Dermis blood vessel endothelial cell (primary cell): Measurements from ENCODE around the gene NOX5. TPM values are rescaled to one million over a fixed set of nuclear protein-coding genes. Genes with fewer than 3 reads are reported as not detected.
"Not testable (repeated sequence)": the region's sequence is repeated elsewhere in the genome, so short reads cannot be mapped to it uniquely, and the experiment has no call there.

Experiments used
- DNase-seq: peaks from one replicate; pipeline ENCODE4 v3.0.0; 2010
- total RNA-seq: library from RNA; depleted of rRNA; stranded (reverse); fragments of >200 nt; gene quantifications from 2 replicates; pipeline ENCODE4 v1.2.3, GENCODE V29; 2014

Gene NOX5
- total RNA-seq, 1 donor from 2014 or later: under 0.01 TPM

DNA sequence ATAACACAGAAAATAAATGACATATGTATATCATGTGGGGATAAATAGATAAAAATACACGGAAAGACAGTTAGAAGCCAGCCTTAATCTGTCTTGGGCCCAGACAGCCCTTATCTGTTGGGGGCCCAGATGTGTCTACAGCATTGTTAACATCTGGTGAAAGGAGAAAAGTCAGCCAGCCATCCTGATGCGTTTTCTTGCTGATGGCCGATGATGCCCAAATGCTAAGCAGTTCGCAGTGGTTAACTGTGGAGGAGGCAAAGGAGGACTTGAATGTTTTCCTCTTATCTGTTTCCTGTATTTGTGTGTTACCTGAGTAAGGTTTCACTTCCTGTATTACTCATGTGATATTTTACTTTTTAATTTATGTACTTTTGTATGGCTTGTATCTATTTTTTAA lies 46.2 kb downstream of the NOX5 start:
- DNase-seq: no peak

DNA sequence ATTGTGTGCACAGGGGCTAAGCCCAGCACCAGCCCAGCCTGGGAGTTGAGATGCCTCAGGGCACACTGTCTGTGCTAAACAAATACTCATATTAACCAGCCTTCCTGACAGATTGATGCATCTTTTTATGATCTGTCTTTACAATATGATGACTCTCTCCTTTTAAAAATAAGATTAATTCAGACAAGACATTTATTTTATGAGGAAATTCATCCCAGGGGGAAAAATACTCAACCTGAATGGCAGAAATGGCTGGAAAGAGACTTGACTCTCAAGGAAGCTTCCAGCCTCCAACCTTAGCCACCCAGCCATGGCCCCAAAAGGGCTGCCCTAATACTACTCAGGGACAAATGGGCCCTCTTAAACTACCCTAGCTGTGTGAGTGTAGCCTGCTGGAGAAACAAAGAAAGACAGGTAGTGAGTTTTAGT lies 46.9 kb downstream of the NOX5 start:
- no peak for DNase-seq

DNA sequence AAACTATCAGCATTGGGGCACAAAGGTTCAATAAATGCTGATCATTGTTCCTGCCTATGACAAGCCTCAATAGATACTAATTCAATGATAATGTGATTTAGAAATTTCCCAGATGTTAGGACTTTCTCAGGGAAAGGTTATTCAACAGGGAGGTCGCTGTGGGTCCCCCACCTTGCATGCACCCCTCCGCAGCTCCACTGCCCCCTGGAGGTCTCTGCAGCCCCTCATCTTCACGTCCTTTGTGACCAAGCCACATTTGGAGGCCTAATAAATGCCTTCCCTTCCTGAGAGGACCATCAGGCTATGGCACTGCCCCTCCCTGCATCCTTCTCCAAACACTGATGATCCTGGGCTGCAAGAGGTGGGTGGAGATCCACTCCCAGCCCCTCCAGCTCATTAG lies 50.2 kb downstream of the NOX5 start:
- no peak for DNase-seq

DNA sequence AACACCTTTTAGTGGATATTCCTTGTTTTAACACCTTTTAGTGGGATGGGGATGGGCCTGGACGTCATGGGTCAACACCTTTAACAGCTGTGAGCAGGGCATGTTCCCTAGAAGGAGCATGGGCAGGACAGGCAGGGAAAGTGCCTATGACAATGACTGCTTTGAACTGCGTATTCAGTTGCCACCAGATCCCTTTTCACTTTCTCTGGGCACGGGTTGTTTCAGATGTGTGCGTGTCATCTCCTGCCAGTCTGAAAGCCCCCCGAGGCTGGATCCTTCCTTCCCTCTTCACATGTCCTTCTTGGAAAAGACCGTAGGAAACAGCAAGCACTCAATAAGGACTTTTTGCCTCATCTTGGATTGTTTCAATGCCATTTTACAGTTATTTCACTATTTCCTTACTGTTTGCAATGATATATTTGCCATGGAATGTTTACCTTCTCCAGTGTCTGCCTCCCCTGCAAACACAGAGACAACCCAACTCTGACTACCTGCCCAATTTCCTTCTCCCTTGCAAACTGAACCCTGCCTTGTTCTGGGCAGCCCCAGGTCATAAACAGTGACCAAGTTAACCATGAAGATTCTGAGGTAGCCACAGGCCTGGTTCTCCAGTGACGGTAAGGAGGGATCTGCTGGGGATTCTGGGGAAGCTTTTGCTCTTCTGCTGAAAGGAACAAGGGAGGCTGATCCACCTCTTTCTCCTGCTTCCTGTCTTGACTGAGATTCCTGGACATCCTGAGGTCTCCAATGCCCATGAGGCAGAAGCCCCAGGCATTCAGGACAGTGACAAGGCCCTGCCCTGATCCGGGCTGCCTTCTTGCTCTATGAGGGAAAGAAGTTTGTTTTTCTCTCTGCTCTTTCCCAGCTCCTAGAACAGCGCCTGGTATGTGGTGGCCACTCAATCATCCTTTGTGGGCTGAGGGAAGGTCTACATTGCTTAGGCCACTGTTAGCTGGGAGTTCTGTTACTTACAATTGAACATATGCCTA lies 51.8 kb downstream of the NOX5 start:
- DNase-seq: no peak

DNA sequence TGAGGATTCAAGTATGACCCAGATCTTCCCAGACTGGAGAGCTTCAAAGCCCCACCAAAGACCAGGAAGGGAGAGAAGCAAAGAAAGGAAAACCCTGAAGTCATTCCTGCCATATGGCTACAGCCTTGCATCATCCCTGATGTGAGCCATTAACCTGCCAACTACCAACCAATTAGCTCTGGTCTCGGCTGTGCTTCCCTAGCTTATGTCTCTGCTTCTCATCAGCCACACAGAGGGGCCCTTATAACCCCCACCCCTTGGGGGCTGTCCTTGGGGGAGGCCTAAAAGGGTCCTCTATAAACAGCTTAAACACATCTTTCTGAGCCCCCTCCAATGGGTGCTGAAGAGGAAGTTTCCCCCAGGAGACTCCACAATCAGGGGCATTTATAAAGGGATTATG lies 52.8 kb downstream of the NOX5 start:
- no peak for DNase-seq

DNA sequence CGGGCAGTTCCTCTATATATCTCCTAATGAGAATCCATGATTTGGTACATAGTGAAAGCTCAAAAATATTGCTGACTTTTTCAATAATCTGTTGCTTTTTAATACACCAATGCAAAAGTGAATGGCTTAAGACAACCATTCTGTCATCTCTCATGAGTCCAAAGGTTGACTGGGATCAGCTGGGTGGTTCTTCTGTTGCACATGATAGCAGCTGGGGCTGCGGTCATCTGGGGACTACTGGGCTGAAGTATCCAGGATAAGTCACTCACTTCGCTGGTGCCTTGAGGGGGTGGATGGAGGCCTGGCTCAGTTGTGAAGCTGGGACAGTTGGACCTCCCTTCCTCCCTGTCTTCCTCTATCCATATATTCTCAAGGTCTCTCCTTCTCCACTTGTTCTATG lies 53.7 kb downstream of the NOX5 start:
- no peak for DNase-seq

DNA sequence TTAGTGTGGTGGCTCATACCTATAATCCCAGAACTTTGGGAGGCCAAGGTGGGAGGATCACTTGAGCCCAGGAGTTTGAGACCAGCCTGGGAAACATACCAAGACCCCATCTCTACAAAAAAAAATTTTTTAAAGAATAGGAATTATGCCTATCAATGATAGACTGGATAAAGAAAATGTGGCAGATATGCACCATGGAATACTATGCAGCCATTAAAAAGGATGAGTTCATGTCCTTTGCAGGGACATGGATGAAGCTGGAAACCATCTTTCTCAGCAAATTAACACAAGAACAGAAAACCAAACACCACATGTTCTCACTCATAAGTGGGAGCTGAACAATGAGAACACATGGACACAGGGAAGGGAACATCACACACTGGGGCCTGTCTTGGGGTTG lies 54.8 kb downstream of the NOX5 start:
- DNase-seq: not testable (repeated sequence)

DNA sequence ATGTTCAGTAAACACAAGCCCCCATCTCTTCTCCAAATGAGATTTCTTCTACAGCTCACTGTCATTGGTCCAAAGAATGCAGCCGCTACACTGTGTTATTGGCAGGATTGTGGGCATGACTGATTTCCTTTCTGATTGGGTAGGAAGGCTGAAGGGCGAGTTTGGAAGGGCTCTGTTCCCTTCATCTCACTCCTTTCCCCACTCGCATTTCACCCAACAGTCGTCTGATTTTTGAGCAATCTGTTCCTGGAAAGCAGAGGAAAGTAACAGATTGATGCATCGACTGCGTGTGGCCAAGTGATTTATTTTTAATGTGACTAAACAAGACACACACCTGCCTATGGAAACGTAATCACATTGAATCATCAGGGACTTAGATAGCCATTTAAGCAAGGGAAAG lies 55.5 kb downstream of the NOX5 start:
- DNase-seq: no peak

DNA sequence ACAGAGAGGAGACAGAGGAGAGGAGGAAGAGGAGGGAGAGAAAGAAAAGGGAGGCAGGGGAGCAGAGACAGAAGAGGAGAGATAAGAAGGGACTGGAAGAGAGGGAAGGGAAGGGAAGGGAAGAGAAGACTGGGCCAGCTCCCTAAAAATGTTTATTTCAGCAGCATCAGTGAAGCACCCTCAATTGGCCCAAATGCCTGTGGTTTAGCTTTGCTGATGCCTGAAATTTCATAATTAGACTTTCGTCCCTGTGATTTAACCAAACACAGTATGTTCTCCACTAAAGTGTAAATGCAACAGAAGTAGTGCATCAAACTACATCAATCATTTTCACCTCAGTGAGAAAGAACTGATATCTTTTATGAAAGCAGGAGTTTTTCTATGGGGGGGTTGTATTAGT lies 55.9 kb downstream of the NOX5 start:
- no peak for DNase-seq

DNA sequence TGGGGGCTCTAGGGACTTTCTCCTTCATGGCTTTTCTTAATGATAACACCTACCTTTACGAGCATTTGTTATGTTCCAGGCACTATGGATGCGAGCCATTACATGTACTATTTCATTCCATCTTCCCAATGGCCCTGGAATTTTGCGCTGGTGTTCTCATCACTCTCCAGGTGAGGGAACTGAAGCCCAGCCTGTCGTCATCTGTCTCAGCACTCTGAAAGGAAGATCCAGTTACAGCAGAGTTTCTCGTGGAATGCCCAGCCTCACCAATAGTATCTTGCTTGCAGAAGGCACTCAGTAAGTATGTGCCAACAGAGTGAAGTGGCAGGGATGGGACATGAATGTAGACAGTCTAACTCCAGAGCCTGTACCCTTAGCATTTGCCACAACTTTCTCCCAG lies 56.8 kb downstream of the NOX5 start:
- DNase-seq: no peak

DNA sequence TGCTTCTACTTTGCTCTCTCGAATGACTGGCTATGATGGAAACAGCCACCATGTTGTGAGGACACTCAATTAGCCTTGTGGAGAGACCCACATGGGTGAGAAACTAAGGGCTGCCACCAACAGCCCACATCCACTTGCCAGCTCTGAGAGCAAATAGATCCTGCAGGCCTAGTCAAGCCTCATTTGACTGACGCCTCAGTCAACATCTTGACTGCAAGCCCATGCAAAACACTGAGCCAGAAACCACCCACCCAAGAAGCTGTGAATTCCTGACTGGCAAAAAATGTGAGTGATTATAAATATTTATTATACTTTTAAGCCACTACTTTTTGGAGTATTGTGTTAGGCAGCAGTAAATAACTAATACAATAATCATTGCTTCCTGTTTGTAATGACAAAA lies 58.4 kb downstream of the NOX5 start:
- no peak for DNase-seq

DNA sequence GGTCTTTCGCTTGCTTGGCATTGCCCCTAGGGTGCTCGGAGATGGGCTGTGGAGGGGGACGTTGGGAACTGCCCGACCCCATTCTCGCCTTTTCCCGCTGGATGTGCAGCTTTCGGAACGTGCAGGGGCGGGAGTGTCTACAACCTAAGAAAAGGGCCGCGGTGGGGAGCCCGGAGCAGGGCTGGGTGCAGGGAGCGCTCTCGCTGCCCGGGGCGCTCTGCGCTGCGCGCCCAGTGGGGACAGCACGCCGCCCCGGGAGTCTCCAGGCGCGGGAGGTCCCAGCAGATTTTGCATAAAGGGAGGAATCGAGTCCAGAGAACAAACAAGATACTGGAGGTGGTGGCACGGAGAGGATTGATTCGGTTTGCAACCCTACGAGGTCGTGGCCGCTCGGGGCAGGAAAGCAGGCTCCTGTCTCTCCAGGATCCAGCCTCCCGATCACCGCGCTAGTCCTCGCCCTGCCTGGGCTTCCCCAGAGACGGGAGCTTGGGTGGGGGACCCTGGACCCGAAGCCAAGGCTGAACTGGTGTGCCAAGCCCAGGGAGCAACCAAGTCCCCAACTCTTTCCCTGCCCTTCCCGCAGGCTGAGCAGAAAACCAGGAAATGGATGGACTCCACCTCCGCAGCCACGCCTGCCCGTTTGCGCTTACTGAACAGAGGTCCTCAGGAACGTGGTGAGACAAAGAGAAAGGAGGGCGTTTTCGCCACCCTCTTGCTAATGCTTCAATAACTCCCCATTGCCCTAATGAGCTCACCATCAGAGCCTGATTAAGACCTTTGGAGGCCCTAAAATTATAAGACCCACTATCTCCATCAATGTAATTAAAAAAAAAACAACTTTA lies 59.7 kb downstream of the NOX5 start:
- DNase-seq: peak; percentile 80

DNA sequence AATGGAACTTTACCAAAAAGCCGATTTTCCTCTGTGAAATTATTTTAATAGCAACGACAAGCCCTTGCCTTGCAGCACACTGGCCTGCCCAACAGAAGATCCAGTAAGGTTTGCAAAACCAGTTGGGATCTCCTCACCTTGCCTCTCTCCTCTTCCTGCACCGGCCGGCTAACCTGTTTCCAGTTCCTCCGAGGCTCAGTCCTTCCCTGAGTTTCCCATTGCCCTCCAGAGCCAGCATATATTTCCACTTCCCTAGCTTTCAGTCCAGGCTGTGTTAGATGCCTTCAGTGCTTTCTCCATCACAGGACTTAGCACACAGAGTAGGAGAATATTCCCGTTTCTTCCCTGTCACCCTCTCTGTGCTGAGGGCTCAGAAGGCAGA lies 60.3 kb downstream of the NOX5 start:
- peak; percentile 42 for DNase-seq

DNA sequence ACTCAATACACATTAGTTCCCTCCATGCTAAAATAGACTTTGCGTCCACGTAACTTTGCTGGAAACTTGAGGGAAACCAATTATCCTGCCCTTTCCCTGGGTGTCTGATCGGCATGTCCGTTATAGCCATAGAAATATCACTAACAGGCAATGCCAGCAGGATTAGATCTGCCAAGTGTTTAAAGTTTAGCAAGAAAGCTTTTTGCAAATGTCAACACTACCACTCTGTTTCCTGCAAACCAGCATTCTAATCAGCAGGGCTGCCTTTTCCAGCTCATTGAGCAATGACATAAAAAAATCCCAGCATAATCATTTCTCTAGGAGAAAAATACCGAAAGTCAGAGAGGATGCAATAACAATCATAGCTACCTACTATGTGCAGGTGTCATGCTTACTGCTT lies 60.9 kb downstream of the NOX5 start:
- DNase-seq: no peak

DNA sequence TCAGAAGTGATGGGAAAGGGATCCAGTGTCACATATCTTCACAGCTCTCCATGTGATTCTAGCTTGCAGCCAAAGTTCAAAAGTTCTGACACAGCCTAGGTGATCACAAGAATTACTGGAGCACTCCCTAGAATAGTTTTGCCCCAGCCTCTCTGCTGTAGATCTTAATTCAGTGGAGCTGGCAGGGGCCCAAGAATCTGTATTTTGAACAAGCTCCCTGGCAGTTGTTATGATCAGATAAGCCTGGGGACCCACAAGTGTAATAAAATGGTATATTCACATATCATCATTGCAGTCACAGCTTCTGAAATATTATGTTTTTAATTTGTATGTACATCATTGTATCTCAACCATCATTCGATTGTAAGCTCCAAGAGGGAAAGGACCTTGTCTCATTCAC lies 62.3 kb downstream of the NOX5 start:
- DNase-seq: no peak

DNA sequence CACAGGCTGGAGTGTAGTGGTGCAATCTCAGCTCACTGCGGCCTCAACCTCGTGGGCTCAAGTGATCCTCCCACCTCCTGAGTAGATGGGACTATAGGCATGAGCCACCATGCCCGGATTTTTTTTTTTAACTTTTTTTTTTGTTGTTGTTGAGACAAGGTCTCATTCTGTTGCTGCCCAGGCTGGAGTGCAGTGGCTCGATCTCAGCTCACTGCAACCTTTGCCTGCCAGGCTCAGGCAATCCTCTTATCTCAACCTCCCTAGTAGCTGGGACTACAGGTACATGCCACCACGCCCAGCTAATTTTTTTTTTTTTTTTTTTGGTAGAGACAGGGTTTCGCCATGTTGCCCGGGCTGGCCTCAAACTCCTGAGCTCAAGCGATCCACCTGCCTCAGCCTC lies 64.1 kb downstream of the NOX5 start:
- DNase-seq: no peak

DNA sequence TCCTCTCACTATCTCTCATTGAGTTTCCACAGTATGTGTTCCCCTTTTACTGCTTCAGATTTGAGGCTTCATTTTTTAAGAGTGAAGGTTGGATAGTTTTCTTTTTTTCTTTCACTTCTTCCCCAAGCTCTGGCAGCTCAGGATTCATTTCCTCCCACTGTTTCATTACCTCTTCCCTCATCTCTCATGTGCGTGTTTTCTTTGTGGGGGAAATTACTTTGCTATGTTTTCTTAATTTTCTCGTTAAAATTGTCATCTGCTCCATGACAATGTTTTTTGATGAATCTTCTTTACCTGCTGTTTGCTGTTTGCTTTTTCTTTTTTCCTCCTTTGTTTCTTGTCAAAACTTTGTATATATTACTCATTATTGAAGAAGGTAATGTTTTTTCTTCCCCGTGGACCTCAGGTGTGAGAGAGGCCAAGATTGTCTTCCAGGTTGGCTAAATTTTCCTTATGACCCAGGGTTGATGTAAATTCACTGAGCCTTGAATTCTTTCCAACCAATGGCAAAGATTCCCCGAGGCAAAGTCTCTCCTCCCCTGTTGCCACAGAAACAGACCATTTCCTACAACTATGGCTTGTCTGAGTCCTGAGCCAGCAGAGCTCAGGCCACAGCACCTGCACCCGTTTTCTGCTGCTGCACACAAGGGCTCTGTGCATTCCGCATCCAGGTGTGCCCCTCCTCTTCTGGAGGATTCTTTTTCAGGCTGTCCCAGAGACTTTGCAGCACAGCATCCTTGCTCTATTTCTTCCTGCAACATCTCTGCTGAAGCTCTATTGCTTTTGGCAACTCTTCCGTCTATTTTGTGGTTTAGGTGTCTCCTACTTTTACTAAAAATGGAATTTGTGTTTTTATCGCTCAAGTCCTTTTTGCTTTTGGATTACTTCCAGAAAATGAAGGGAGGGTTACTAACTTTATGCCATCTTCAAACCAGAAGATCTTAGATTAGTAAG lies 66.1 kb downstream of the NOX5 start:
- peak; percentile 81 for DNase-seq

DNA sequence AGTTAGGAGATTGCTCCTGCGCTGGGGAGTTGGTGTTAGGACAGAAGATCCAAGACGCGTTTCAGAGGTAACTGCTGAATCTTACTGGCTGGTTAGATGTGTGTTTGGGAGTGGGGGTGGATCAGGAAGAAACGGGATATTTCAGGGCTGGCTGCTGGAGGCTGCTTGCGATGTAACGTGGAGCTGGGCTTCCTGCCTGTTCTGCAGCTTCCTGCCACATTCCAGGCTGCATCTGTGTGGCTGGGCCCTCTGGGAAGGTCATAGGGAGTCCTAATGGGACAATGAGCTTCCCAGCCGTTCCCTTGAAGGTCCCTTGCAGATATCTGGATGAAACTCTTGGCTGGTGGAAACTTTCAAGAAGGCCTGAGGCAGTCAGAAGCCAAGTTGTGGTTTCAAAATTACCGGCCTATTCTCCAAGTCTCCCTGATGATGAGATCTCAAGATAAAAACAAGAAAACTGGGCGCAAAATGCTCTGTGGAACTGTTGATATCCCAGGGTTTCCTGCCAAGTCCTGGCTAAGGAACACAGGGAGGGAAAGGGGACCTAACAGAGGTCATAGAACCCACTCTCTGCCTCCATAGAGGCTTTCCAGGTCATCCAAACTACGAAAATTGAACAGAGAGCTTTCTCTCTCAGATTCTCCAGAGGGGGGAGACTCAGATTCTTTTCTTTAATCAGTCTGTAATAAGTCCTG lies 67.0 kb downstream of the NOX5 start:
- DNase-seq: peak; percentile 86

DNA sequence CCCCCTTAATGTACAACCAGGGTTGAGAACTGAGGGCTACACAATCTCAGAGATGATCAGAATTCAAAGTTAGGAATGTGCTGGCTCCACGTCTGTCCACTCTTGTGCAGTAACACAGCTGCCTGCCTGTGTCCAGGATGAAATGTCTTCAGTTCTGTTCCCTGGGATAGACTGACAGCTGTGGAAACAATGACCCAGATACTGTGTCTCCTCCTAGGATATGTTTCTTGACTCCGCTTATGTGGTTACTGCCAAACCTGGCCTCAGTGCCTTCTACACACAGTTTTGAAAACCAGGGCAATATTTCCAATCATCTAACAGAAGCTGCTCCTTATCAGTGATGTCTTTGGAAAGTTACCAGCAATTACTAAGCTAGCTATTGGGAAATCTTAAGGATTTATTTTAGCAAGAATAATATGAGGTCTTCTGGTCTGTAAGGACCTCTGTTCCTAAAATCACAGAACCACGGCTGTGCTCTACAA lies 67.6 kb downstream of the NOX5 start:
- peak; percentile 72 for DNase-seq

DNA sequence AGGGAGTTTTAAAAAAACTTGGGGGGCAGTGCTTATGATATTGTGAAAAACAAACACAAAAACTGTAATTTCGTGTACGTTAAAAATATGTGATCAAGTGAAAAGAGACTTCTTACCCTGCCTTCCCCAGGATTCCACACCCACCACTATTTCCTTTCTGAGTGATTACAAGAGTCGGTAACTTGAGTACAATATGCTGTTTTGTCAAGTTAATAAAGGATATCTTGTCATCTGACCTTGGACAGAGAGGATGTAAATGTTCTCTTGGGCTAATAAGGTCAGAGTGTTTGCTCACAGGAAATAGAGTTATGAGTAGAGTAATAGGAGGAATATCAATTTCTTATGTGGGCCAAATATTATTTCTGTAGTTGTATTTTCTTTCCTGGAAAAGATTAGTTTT lies 68.1 kb downstream of the NOX5 start:
- DNase-seq: peak; percentile 75

DNA sequence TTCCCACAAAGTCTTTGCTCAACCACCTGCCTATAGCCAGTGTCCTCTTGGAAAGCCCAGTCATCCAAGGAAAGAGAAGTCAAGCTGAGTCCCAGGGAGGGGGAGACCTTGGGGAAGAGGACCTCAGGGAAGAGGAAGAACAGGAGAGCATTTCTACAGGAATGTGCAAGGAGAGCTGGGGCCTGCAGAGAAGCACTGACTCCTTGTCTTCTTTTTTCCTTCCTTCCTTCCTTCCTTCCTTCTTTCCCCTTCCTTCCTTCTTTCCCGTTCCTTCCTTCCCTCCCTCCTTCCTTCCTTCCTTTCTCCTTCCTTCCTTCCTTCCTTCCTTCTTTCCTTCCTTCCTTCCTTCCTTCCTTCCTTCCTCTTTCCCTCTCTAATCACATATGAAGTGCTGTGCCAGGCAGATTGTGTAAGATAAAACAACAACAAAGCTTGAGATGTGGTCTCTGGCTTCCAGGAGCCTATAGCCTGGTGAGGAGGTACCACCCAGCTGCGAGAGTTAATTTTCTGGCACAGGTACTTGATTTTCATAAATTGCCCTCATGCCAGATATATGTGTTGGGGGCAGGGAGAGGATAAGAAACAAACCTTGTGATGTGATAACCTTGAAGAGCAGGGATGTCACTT lies 70.0 kb downstream of the NOX5 start:
- no peak for DNase-seq
